ENCODE measurements around the gene GMPPB. TPM values are rescaled to one million over a fixed set of nuclear protein-coding genes. Genes with fewer than 3 reads are reported as not detected.

Gene GMPPB
- total RNA-seq, 1 donor from 2014 or later, result 21.2 TPM

- no peak for TF ChIP-seq CTCF (IDR thresholded peaks at IDR 0.05; ENCODE audit: partially characterized antibody, unreplicated experiment)
- H3K4me1 Mint-ChIP-seq (ENCODE audit: low read depth, unreplicated experiment), result peaks cover 11% of the 10 kb centered on the region
- peaks cover 2% of the 10 kb centered on the region for H3K9me3 Mint-ChIP-seq (ENCODE audit: unreplicated experiment)
- H3K27ac Mint-ChIP-seq (ENCODE audit: unreplicated experiment), result no peak overlapping the region
- H3K36me3 Mint-ChIP-seq (ENCODE audit: unreplicated experiment), result no peaks in the 10 kb centered on the region
- H3K27me3 Mint-ChIP-seq (ENCODE audit: unreplicated experiment), result peaks cover 11% of the 10 kb centered on the region
- DNase-seq, result no peak
- no peak overlapping the region for H3K4me3 Mint-ChIP-seq (ENCODE audit: unreplicated experiment)
Observed at GRCh38 chr3:49702672-49703071, 21.1 kb downstream of the GMPPB start.

- H3K4me3 Mint-ChIP-seq (ENCODE audit: unreplicated experiment), result no peak overlapping the region
- no peaks in the 10 kb centered on the region for H3K9me3 Mint-ChIP-seq (ENCODE audit: unreplicated experiment)
- H3K27me3 Mint-ChIP-seq (ENCODE audit: unreplicated experiment), result peaks cover 5% of the 10 kb centered on the region
- peaks cover under 1% of the 10 kb centered on the region for H3K4me1 Mint-ChIP-seq (ENCODE audit: low read depth, unreplicated experiment)
- no peaks in the 10 kb centered on the region for H3K36me3 Mint-ChIP-seq (ENCODE audit: unreplicated experiment)
- H3K27ac Mint-ChIP-seq (ENCODE audit: unreplicated experiment), result no peak overlapping the region
- peak; percentile 68 for DNase-seq
- TF ChIP-seq CTCF (IDR thresholded peaks at IDR 0.05; ENCODE audit: partially characterized antibody, unreplicated experiment), result peak; percentile 56
Observed at GRCh38 chr3:49701388-49702077, 22.2 kb downstream of the GMPPB start.

DNA sequence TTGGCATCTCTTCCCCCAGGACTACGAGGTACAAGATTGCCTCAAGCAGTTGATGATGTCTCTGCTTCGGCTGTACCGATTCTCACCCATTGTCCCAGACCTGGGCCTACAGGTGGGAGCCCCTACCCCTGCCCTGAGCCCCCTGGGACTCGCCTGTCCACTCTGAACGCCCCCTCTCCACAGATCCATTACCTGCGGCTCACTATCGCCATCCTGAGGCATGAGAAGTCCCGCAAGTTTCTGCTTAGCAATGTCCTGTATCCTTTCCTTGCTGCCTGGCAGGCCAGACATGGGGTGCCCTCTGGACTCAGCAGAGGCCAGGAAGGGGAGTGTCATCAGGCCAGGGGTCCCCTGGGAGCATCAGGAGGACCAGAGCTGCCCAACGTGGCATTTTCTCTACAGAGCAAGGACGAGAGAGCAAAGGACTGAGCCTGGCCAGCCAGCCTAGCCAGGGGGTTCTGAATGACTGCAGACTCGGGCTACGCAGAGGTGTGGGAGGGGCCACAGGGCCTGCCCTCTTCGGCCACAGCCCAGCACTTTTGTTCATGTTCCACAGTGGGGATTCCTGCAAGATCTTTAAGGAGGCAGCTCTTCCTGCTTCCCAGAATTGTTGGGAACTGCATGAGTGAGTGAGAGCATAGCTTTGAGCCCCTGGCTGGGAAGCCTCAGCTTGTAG lies 23.2 kb downstream of the GMPPB start:
- Mint-ChIP-seq H3K27me3 (ENCODE audit: unreplicated experiment) (peaks cover 5% of the 10 kb centered on the region), H3K4me3 (ENCODE audit: unreplicated experiment) (no peak overlapping the region), H3K36me3 (ENCODE audit: unreplicated experiment) (no peaks in the 10 kb centered on the region), H3K9me3 (ENCODE audit: unreplicated experiment) (no peaks in the 10 kb centered on the region), H3K4me1 (ENCODE audit: low read depth, unreplicated experiment) (no peaks in the 10 kb centered on the region), H3K27ac (ENCODE audit: unreplicated experiment) (no peak overlapping the region)
- TF ChIP-seq CTCF (IDR thresholded peaks at IDR 0.05; ENCODE audit: partially characterized antibody, unreplicated experiment), result no peak
- no peak for DNase-seq

GRCh38 chr3:49700014-49700413 lies 23.7 kb downstream of the GMPPB start:
- Mint-ChIP-seq H3K4me3 (ENCODE audit: unreplicated experiment) (no peak overlapping the region), H3K9me3 (ENCODE audit: unreplicated experiment) (no peaks in the 10 kb centered on the region), H3K4me1 (ENCODE audit: low read depth, unreplicated experiment) (no peaks in the 10 kb centered on the region), H3K27ac (ENCODE audit: unreplicated experiment) (no peak overlapping the region), H3K36me3 (ENCODE audit: unreplicated experiment) (no peaks in the 10 kb centered on the region), H3K27me3 (ENCODE audit: unreplicated experiment) (peaks cover 5% of the 10 kb centered on the region)
- no peak for DNase-seq
- TF ChIP-seq CTCF (IDR thresholded peaks at IDR 0.05; ENCODE audit: partially characterized antibody, unreplicated experiment), result no peak
